HG03378 (cell line): ENCODE data around the gene RPRD2.
"Not testable (repeated sequence)": the region's sequence is repeated elsewhere in the genome, so short reads cannot be mapped to it uniquely, and the experiment has no call there.

Experiments used
- ATAC-seq: cut with Tn5 transposase; IDR thresholded peaks from one replicate; pipeline ENCODE4 v1.9.1; 2021; ENCODE audit warnings: mild to moderate bottlenecking, moderate library complexity; ENCODE audit not compliant: unreplicated experiment

The RPRD2 gene

DNA sequence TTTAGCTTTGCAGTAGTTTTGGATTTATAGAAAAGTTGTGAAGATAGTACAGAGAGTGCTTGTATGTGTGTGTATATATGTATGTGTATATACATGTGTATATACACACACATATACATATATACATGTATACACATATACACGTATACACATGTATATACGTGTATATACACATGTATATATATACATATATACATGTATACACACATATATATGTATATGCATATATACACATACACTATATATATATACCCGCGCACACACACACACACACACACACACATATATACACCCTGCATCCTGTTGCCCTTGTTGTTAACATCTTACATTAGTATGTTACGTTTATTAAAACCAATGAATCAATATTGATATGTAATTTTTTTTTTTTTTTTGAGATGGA is 24.3 kb downstream of the RPRD2 start:
- no peak for ATAC-seq

DNA sequence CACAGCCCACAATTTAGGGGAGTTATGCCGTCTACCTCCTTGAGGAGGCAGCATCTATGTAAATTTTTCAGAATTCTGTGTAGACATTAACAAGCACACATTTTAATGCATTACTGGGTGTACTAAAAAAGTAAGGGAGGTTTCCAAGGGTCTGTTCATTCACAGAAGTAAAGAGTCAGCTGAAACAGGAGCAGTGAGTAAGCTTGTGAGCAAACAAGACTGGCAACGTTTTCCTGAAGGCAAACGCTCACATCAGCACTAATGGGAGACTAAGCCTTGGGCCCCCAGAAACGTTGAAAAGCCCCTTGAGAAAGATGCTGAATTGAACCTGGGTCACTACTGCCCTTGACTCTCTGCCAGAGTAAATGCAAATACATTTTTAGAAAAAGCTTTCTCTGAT is 25.7 kb downstream of the RPRD2 start:
- no peak for ATAC-seq

- no peak for ATAC-seq
These were observed 28.7 kb downstream of the RPRD2 start for GRCh38 chr1:150392627-150393026.

DNA sequence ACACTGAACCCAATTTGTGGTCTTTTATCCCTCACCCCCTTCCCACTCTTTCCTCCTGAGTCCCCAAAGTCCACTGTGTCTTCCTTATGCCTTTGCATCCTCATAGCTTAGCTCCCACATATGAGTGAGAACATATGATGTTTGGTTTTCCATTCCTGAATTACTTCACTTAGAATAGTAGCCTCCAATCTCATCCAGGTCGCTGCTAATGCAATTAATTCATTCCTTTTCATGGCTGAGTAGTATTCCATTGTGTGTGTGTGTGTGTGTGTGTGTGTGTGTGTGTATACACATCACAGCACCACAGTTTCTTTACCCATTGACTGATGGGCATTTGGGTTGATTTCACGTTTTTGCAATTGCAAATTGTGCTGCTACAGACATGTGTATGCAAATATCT is 31.2 kb downstream of the RPRD2 start:
- not testable (repeated sequence) for ATAC-seq

- no peak for ATAC-seq
These were observed 33.6 kb downstream of the RPRD2 start for GRCh38 chr1:150397392-150398032.

- no peak for ATAC-seq
These were observed 40.5 kb downstream of the RPRD2 start for GRCh38 chr1:150404465-150404864.

DNA sequence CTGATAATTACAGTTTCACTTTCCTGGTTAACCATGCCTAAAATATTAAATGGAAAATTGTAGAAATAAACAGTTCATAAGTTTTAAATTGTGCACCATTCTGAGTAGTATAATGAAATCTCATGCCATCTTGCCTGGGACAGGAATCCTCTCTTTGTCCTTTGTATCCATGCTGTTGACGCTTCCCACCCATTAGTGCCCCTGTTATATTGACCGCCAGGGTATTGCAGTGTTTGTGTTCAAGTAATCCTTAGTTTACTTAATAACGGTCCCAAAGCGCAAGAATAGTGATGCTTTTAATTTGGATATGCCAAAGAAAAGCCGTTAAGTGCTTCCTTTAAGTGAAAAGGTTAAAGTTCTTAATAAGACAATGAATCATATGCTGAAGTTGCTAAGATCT is 41.7 kb downstream of the RPRD2 start:
- no peak for ATAC-seq

DNA sequence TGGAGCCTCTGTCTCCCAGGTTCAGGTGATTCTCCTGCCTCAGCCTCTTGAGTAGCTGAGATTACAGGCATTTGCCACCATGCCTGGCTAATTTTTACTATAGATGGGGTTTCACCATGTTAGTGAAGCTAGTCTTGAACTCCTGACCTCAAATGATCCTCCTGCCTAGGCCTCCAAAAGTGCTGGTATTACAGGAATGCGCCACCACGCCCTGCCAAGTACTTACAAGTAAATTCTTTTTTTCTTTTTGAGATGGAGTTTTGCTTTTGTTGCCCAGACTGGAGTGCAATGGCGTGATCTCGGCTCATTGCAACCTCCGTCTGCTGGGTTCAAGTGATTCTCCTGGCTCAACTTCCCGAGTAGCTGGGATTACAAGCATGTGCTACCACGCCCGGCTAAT is 42.5 kb downstream of the RPRD2 start:
- no peak for ATAC-seq

DNA sequence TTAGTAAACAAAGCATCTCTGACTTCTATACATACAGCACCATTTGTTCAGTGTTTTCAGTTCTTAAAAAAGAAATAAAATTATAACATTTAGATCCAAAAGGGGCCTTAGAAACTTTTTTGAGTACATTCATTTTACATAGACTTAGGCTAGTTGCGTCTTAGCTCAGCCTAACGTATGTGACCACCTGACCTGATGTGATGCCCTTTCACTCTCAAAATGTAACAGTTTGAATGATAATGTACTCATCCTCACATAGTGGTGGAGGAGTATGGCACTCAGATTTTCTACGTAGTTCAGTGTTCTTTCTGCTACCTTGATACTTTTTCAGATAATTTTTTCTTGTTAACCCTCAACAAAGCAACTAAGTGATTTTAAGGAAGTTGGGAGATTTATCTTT is 43.4 kb downstream of the RPRD2 start:
- ATAC-seq: no peak

DNA sequence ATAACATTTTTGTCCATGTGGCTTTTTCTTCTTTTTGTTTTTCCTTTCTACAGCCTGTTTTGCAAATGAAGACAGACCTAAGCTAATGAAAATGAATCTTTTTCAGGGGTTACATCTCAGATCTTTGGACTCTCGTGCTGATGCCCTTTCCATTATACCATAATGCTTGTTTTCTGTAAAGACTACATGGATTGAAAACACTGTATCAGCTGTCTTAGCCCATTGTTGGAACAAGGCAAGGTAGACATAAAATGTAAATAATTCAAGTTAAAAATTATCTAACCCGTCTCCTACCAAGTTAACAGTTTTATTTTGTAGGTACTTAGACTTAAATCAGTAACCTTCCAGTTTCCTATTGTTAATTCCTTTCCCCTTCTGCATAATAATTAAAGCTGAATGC is 44.9 kb downstream of the RPRD2 start:
- ATAC-seq: no peak

DNA sequence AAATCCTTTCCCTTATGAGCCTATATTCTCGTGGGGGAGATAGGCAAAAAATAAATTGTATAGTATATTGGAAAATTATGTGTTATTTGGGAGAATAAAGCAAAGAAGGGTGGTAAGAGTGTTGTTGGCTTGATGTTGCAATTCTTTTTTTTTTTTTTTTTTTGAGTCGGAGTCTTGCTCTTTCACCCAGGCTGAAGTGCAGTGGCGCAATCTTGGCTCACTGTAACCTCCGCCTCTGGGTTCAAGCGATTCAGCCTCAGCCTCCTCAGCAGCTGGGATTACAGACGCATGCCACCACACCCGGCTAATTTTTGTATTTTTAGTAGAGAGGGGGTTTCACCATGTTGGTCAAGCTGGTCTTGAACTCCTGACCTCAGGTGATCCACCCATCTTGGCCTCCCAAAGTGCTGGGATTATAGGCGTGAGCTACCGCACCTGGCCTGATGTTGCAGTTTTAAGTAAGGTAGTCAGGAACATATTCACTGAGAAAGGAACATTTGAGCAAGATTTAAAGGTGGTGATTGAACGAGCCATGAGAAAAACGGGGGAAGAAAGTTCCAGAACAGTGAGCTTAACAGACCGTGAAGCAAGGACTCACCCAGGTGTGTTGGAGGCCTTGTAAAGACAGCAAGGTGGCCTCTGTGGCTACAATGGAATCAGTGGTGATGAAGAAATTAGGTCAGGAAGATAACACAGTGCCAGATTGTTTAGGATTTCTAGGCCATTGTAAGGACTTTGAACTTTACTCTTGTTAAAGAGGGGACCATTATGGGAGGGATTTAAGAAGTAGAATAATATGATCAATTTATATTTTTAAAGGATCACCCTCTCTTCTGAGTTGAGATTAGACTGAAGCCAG is 45.8 kb downstream of the RPRD2 start:
- ATAC-seq: no peak

- ATAC-seq: no peak
These were observed 46.7 kb downstream of the RPRD2 start for GRCh38 chr1:150410582-150411101.

DNA sequence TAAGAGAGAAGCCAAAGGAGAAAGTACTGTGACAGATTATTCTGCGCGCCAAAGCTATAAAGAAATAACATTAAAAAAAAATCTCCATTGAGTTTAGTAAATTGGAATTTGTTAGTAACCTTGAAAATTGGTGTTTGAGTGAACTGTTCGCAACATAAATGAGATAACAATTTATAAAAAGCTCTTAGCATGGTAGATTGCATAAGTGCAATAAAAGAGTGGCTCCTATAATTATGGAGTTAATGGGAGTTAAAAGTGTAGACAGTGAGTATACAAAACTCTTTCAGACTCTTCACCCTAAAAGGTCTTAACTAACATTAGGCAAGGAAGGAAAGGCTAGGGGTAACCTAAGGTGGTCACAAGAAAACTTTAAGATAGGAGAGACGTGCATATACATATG is 50.6 kb downstream of the RPRD2 start:
- no peak for ATAC-seq

DNA sequence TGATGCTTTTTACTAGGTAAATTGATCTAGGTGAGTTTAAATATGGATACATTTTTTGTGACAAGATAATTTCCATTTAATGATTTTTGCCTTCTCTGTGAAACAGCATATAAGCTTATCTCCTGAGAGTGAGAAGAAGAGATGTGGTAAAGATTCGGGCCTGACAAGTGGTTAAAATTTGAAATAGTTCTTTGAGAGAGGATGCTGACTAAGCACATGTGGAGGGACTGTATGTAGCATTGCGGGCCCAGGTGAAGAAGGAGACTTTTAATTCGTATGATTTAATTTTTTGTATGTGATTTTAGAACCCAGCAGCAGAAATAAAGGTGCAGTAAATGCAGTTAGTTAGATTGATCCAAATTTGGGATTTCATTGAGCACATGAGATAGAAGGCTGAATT is 51.9 kb downstream of the RPRD2 start:
- no peak for ATAC-seq

GRCh38 chr1:150420560-150421265 is 56.8 kb downstream of the RPRD2 start:
- ATAC-seq: no peak

DNA sequence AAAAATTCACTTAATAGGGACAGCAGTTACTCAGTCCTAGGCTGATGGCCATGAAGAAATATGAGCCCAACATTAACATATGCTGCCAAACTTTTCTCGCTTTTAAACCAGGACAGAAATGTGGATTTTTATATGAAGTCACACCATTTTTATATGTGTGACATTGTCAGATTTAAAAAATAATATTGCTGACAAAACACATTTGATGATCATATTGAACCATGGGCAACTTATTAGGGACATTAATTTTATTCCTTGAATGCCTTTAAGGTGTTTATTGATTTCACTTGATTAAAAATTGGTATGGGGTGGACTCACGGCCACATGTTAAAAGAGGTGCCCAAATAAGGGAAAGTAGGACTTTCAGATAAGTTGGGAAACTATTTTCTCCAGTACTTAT is 58.6 kb downstream of the RPRD2 start:
- ATAC-seq: no peak

DNA sequence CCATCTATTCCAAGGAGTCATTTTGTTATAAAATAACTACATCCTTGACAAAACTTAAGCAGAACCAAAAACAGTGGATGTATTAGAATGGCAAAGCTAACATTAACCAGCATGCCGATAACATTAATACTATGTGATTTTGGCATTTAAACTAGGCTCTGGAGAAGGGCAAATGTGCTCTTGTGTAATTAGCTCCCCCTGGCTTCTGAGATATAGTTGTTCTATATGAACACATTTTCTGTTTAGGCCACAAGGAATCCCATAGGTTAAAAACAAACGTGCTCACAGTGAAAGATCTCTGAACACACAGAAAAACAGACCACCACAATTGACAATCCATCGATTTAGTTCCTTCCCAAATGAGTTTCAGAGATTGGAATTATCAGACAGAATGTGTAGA is 65.9 kb downstream of the RPRD2 start:
- ATAC-seq: no peak

DNA sequence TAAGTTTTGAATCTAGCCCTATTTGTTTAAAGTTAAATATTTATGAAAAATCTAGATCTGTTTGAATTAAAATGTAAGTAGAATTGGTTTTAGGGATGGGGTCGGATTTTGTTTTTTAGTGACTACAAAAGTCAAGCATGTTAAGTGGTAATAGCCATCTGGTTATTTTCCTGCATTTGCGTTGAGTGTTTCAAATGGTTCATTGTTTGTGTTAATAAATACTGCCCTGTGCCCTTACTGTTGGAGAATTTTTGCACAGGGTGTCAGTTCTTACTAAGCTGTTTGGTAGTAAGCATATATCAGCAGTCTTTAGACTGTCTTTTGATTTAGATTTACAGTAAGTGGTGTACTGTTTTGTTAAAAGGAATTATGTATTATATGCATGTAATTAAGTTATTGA is 77.2 kb downstream of the RPRD2 start:
- ATAC-seq: no peak

- no peak for ATAC-seq
These were observed 80.3 kb downstream of the RPRD2 start for GRCh38 chr1:150444232-150444631.

- no peak for ATAC-seq
These were observed 92.2 kb downstream of the RPRD2 start for GRCh38 chr1:150456146-150456647.

DNA sequence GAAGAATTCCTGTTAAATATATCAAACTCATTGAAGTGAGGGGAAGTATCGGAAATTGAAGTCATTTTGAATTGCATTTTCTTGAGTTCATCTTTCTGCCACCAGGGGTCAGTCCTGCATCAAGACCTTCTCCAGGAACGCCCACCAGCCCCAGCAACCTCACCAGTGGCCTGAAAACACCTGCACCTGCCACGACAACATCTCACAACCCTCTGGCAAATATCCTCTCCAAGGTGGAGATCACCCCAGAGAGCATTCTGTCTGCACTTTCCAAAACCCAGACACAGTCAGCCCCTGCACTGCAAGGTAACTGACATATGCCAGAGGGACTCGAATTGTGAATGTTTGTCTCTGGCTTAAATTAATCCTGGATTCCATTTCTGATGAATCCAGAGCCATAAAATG is 100.5 kb downstream of the RPRD2 start:
- no peak for ATAC-seq
